ENCODE measurements around the gene POC1A. TPM values are rescaled to one million over a fixed set of nuclear protein-coding genes. Genes with fewer than 3 reads are reported as not detected.

The POC1A gene
- total RNA-seq, 1 donor from 2014 or later: 1.2 TPM

DNA sequence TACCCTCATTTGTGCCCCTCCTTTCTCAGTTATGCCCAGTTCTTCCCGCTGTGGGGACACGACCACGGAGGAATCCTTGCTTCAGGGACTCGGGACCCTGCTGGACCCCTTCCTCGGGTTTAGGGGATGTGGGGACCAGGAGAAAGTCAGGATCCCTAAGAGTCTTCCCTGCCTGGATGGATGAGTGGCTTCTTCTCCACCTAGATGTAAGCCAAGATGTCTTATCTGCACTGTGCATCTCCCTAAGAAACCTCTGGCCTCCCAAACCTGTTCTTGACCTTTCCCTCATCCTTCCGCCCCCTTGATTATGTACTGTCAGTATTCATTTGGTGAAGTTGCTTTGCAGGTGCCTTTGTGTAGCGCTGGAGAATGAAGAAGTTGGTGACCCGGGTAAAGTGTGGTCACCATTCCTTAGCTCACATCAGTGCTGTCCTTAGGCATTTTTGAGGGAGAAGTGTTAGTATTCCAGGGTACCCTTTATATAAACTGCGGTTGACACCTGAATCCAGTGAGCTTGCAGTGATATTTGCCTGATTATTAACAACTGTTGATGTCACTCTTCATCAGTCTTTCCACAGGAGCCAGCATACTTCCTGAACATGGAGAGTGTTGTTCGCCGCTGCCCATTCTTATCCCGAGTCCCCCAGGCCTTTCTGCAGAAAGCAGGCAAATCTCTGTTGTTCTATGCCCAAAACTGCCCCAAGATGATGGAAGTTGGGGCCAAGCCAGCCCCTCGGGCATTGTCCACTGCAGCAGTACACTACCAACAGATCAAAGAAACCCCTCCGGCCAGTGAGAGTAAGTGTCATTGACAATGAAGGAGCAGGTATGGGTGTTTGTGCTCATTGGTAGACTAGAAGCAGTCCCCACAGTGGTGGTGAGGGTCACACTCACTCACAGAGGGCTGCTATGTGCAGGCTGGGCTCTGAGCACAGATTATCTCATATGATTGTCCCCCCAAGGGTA lies 44.7 kb upstream of the POC1A start:
- Histone ChIP-seq H3K27me3 (ENCODE audit: low read depth) (no peaks in the 10 kb centered on the region), H3K4me1 (peaks cover 87% of the 10 kb centered on the region), H3K9me3 (replicated peaks) (no peaks in the 10 kb centered on the region), H3K36me3 (peaks cover 48% of the 10 kb centered on the region), H3K27ac (replicated peaks) (peak overlapping the region; percentile 93), H3K4me3 (peak overlapping the region; percentile 94)
- no peak for DNase-seq
- intact Hi-C loops (cut with micrococcal nuclease): no loop called here
- TF ChIP-seq, protein P1, sequence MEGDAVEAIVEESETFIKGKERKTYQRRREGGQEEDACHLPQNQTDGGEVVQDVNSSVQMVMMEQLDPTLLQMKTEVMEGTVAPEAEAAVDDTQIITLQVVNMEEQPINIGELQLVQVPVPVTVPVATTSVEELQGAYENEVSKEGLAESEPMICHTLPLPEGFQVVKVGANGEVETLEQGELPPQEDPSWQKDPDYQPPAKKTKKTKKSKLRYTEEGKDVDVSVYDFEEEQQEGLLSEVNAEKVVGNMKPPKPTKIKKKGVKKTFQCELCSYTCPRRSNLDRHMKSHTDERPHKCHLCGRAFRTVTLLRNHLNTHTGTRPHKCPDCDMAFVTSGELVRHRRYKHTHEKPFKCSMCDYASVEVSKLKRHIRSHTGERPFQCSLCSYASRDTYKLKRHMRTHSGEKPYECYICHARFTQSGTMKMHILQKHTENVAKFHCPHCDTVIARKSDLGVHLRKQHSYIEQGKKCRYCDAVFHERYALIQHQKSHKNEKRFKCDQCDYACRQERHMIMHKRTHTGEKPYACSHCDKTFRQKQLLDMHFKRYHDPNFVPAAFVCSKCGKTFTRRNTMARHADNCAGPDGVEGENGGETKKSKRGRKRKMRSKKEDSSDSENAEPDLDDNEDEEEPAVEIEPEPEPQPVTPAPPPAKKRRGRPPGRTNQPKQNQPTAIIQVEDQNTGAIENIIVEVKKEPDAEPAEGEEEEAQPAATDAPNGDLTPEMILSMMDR (IDR thresholded peaks at IDR 0.05; ENCODE audit: borderline replicate concordance): no peak

DNA sequence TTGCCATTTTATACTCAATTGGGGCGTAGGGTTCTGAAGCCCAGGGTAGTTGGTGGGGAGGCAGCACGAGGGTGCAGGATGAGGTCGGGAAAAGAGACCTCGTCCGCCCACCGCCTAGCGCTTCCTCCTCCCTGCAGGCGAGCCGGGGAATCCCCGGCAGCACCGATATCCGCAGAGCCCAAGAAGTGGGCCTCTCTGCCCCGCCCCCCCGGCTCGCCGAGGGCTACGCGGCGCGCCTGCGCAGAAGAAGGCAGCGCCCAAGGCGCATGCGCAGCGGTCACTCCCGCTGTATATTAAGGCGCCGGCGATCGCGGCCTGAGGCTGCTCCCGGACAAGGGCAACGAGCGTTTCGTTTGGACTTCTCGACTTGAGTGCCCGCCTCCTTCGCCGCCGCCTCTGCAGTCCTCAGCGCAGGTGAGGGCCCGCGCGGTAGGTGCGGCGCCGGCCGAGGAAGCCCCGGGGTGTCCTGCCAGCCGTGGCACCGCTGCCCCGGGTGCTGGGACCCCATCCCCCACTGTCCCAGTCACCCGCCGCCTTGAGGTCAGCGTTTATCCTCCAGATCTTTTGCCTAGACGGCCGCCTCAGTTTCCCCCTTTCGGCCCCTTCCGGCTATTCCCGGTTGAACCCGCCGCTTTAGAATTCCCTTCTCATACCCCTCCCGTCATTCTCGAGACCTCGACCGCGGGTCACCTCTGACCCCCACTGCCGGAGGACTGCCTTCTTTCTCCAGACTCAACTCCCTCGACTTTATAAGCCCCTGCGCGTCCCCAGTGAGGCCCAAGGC lies 43.8 kb upstream of the POC1A start, which contains the start of gene ALAS1:
ALAS1 (plus strand) TSS at position 319 of the 784 bp plus-strand sequence. CDS start 1,082 bp downstream, outside the sequence.
- Histone ChIP-seq H3K4me3 (peak within 1 kb of the TSS; percentile 94), H3K4me1 (peaks cover 87% of the 10 kb centered on the region), H3K36me3 (peaks cover 39% of the 10 kb centered on the region), H3K27ac (replicated peaks) (peak within 1 kb of the TSS; percentile 93), H3K27me3 (ENCODE audit: low read depth) (no peaks in the 10 kb centered on the region), H3K9me3 (replicated peaks) (no peaks in the 10 kb centered on the region)
- DNase-seq: peak; percentile 94
- intact Hi-C loops (cut with micrococcal nuclease): no loop called here
- TF ChIP-seq, protein P1 (IDR thresholded peaks at IDR 0.05; ENCODE audit: borderline replicate concordance): peak; percentile 49

DNA sequence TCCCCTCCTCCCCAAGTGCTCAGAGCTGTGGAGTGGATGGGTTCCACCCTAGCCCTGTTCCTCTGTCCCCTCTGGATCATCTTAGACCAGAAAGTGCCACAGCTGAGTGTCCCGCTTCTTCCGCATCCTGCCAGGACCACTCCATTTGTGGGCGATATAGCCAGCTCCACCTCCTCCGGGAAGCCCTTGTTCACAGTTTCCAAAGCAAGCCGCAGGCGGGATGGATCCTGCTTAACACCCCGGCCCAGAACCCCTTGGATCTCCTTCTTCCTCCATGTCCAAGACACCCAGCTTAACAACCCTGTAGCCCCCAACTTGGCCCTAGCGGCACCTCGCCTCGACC lies 43.2 kb upstream of the POC1A start:
- Histone ChIP-seq H3K36me3 (peaks cover 34% of the 10 kb centered on the region), H3K27ac (replicated peaks) (peak overlapping the region; percentile 93), H3K9me3 (replicated peaks) (no peaks in the 10 kb centered on the region), H3K27me3 (ENCODE audit: low read depth) (no peaks in the 10 kb centered on the region), H3K4me1 (peaks cover 82% of the 10 kb centered on the region), H3K4me3 (peak overlapping the region; percentile 94)
- intact Hi-C loops (cut with micrococcal nuclease): no loop called here
- DNase-seq: no peak
- TF ChIP-seq, protein P1 (IDR thresholded peaks at IDR 0.05; ENCODE audit: borderline replicate concordance): no peak

DNA sequence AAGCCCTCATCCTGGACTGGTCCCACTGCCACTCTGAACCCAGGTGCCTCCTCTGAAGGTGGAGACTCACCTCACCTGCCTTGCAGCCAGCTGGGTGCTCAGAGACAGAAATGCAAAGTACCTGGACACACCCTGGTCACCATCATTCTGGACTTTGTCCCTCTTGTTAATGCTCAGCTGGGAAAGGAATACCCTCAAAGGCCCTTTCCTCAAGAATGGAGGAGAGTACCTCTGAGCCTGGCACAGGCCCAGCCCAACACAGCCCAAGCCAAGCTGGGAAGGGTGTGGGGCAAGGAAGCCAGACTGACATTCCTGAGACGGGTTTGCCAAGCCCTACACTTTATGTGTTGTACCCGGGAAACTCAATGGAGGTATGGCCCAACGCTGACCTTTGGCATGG lies 42.8 kb upstream of the POC1A start:
- TF ChIP-seq, protein P1 (IDR thresholded peaks at IDR 0.05; ENCODE audit: borderline replicate concordance): no peak
- Histone ChIP-seq H3K9me3 (replicated peaks) (no peaks in the 10 kb centered on the region), H3K36me3 (peaks cover 29% of the 10 kb centered on the region), H3K27me3 (ENCODE audit: low read depth) (no peaks in the 10 kb centered on the region), H3K27ac (replicated peaks) (peak overlapping the region; percentile 93), H3K4me1 (peaks cover 77% of the 10 kb centered on the region), H3K4me3 (no peak overlapping the region)
- DNase-seq: peak; percentile 30
- intact Hi-C loops (cut with micrococcal nuclease): no loop called here

DNA sequence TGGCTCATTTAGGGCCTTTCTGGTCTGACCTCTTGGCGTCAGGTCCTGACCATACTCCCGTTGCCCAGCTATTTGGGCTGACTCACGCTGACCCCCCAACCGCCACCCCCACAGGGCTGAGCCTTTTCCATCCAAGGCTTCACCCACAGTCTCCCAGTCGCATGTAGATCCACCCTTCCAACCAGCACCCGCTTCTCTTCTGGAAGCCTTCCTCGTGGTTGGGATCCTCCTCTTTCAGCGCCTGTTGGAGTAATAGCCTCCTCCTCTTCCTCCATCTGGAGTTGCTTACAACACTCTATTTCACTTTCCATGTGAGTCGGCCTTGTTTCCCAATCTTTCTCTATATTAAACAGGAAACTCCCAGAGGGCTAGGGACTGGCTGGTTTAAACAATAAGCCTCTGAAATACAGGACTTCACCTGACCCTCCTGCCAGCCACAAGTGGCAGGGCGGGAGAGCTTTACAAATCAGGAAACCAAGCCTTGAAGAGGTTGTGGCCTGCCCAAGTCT lies 41.7 kb upstream of the POC1A start:
- TF ChIP-seq, protein P1 (IDR thresholded peaks at IDR 0.05; ENCODE audit: borderline replicate concordance): no peak
- no peaks in the 10 kb centered on the region for H3K27me3 ChIP-seq (ENCODE audit: low read depth)
- peak overlapping the region; percentile 93 for H3K27ac ChIP-seq (replicated peaks)
- no peaks in the 10 kb centered on the region for H3K9me3 ChIP-seq (replicated peaks)
- intact Hi-C loops (cut with micrococcal nuclease): no loop called here
- H3K4me1 ChIP-seq: peaks cover 66% of the 10 kb centered on the region
- peaks cover 18% of the 10 kb centered on the region for H3K36me3 ChIP-seq
- H3K4me3 ChIP-seq: no peak overlapping the region
- DNase-seq: peak; percentile 31

Measured in left ventricle myocardium inferior (tissue), 1 donor.